ENCODE measurements around the gene CHST2.
"Not testable (repeated sequence)": the region's sequence is repeated elsewhere in the genome, so short reads cannot be mapped to it uniquely, and the experiment has no call there.

CHST2 gene

DNA sequence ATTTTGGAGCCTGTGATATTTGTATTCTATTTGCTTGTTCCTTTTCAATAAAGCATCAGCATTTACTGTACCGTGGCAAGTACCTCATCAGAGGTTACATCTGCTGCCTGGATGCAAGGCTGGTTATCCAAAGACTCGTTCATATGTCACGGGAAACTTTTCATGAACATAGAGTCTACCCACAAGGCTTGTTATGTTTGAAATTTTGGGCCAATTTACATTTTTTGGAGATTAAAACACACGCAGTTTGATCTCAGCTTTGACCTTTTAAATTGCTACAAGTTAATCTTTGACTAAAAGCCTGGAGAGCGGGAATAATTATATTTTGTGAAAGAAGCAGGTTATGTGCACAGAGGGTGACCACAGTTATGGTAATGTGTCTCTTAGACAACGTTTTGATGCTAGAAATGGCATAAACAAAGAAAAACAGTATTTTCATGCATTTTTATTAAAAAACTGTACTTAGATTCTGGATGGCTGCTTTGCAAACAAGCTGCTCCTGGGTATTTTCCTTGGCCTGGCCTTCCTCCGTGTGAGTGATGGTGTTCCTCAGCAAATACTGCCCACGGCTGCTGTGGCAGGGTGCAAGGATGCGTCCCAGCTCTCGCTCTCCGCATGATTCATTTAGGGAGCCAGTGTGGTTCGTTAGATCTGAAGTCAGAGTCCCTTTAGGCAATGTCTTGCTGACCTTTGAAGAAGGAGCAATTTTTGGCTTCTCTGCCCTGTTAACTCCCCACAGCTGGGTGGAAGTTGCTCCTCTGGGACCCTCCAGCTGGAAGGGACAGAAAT, 27.1 kb downstream of the CHST2 start:
- Mint-ChIP-seq H3K27me3 (peaks cover 9% of the 10 kb centered on the region), H3K9me3 (no peaks in the 10 kb centered on the region), H3K27ac (ENCODE audit: low read depth) (no peak overlapping the region), H3K4me1 (no peaks in the 10 kb centered on the region), H3K36me3 (ENCODE audit: insufficient read depth) (no peaks in the 10 kb centered on the region), H3K4me3 (no peak overlapping the region)
- DNase-seq (ENCODE audit: low spot score in 2 of 2), result no peak
- no peak for ATAC-seq (replicated peaks; ENCODE audit: extremely low read depth, poor library complexity, severe bottlenecking)

DNA sequence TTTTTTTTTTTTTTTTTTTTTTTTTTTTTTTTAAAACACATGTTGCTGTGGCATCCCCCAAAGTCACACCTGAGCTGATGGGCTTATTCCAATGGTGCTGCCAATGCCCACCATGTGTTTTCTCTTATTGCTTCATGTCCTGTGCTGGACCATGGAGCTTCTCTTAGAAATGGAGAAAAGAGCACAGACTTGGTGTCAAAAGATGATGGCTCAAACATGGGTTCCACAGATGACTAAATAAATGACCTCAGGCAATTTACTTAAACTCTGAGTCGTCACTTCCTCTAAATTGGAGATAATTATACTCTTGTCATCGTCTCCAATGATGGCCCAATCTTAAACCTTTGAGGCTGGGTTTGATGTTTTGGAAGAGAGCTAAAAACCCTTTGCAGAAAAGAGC, 28.1 kb downstream of the CHST2 start:
- H3K27me3 Mint-ChIP-seq, result peaks cover 9% of the 10 kb centered on the region
- no peak for DNase-seq (ENCODE audit: low spot score in 2 of 2)
- H3K27ac Mint-ChIP-seq (ENCODE audit: low read depth), result no peak overlapping the region
- H3K4me3 Mint-ChIP-seq, result no peak overlapping the region
- H3K4me1 Mint-ChIP-seq, result no peaks in the 10 kb centered on the region
- no peak for ATAC-seq (replicated peaks; ENCODE audit: extremely low read depth, poor library complexity, severe bottlenecking)
- no peaks in the 10 kb centered on the region for H3K36me3 Mint-ChIP-seq (ENCODE audit: insufficient read depth)
- H3K9me3 Mint-ChIP-seq, result no peaks in the 10 kb centered on the region

DNA sequence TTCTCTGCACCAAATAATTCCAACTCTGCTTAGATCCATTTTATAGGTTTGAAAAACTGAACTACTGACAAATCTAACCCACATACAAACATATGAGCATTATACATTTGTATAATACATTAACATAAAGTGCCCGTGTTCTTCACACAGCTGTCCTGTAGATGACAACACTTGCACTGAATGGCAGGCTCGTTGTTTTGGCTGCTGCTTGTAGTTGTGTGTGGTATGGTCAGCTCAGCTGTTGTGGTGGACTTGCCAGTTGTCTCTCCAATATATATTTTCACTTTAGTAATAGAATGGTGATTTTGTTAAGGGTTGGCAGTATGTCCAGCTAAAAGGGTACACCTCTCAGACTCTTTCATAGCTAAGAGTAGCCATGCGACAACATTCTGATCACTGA, 30.5 kb downstream of the CHST2 start:
- H3K4me3 Mint-ChIP-seq, result no peak overlapping the region
- no peak overlapping the region for H3K27ac Mint-ChIP-seq (ENCODE audit: low read depth)
- DNase-seq (ENCODE audit: low spot score in 2 of 2) (no peak), ATAC-seq (replicated peaks; ENCODE audit: extremely low read depth, poor library complexity, severe bottlenecking) (no peak)
- H3K4me1 Mint-ChIP-seq, result no peaks in the 10 kb centered on the region
- H3K9me3 Mint-ChIP-seq, result no peaks in the 10 kb centered on the region
- peaks cover 9% of the 10 kb centered on the region for H3K27me3 Mint-ChIP-seq
- no peaks in the 10 kb centered on the region for H3K36me3 Mint-ChIP-seq (ENCODE audit: insufficient read depth)

DNA sequence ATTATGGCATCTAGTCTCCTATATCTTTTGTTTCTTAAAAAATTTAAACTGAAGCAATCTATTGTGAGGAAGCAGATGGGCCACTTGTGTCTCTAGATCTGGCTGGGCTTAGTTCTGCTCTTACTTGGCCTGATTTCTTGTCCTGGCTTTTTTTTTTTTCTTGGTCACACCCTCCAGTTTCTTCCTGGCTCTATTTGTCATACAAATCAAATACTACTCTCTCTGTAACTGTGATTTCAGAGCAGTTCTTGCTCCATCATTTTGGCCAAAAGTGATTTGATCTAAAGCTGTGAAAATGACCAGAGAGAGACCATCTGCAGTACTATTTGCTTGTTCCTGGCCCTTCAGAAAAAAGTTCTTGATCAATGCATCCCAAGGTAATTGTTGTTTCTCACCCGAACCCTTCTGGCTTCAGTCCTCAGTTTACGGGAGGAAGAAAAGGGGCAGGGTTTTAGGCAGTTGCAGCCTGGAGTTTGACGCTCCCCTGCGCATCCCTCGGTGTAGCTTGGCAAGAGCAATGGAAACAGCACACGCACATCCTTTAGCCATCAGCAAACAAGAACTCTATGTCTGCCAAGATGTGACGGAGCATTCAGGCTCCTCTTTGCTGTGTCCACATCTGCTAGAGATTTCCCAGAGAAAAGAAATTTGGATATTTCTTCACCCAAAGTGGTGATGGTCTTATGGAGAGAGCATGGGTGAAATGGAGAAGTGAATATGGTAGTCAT, 31.6 kb downstream of the CHST2 start:
- Mint-ChIP-seq H3K9me3 (no peaks in the 10 kb centered on the region), H3K4me1 (no peaks in the 10 kb centered on the region), H3K4me3 (no peak overlapping the region), H3K27me3 (peaks cover 8% of the 10 kb centered on the region), H3K27ac (ENCODE audit: low read depth) (no peak overlapping the region), H3K36me3 (ENCODE audit: insufficient read depth) (no peaks in the 10 kb centered on the region)
- DNase-seq (ENCODE audit: low spot score in 2 of 2), result no peak
- no peak for ATAC-seq (replicated peaks; ENCODE audit: extremely low read depth, poor library complexity, severe bottlenecking)

DNA sequence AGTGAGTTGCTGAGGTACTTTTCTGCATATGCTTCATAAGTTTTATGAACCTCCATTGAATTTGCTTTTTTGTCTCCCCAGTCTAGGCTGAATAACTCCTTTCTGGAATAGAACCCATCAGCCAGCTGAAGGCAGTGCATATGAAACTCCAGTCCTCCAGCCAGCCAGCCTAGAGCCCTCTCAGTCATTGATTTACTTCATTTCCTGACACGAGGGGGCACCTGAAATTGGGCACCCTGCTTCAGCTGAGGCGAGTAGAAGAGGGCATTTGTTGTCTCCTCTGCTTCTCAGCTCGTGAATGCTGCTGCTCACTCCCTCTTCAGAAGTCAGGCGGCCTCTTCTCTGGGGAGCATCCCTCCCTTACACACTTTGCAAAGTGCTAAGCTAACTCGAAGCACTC, 32.5 kb downstream of the CHST2 start:
- no peak for ATAC-seq (replicated peaks; ENCODE audit: extremely low read depth, poor library complexity, severe bottlenecking)
- Mint-ChIP-seq H3K4me1 (no peaks in the 10 kb centered on the region), H3K9me3 (no peaks in the 10 kb centered on the region), H3K36me3 (ENCODE audit: insufficient read depth) (no peaks in the 10 kb centered on the region), H3K27ac (ENCODE audit: low read depth) (no peak overlapping the region), H3K4me3 (no peak overlapping the region), H3K27me3 (no peaks in the 10 kb centered on the region)
- no peak for DNase-seq (ENCODE audit: low spot score in 2 of 2)

DNA sequence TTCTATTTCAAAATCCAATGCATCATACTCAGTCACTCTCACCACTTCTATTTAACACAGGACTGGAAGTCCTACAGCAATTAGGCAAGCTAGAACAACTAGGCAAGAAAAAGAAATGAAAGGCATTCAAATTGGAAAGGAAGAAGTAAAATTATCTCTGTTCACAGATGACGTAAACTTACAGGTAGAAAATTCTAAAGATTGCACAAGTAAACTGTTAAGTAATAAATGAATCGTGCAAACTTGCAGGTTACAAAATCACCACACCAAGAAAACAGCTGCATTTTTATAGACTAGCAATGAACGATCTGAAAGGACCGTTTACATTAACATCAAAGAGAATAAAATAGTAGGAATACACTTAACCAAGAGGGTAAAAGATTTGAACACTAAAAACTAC, 36.2 kb downstream of the CHST2 start:
- Mint-ChIP-seq H3K9me3 (no peaks in the 10 kb centered on the region), H3K27ac (ENCODE audit: low read depth) (no peak overlapping the region), H3K27me3 (no peaks in the 10 kb centered on the region), H3K4me3 (no peak overlapping the region), H3K4me1 (no peaks in the 10 kb centered on the region), H3K36me3 (ENCODE audit: insufficient read depth) (no peaks in the 10 kb centered on the region)
- ATAC-seq (replicated peaks; ENCODE audit: extremely low read depth, poor library complexity, severe bottlenecking), result no peak
- DNase-seq (ENCODE audit: low spot score in 2 of 2), result no peak

DNA sequence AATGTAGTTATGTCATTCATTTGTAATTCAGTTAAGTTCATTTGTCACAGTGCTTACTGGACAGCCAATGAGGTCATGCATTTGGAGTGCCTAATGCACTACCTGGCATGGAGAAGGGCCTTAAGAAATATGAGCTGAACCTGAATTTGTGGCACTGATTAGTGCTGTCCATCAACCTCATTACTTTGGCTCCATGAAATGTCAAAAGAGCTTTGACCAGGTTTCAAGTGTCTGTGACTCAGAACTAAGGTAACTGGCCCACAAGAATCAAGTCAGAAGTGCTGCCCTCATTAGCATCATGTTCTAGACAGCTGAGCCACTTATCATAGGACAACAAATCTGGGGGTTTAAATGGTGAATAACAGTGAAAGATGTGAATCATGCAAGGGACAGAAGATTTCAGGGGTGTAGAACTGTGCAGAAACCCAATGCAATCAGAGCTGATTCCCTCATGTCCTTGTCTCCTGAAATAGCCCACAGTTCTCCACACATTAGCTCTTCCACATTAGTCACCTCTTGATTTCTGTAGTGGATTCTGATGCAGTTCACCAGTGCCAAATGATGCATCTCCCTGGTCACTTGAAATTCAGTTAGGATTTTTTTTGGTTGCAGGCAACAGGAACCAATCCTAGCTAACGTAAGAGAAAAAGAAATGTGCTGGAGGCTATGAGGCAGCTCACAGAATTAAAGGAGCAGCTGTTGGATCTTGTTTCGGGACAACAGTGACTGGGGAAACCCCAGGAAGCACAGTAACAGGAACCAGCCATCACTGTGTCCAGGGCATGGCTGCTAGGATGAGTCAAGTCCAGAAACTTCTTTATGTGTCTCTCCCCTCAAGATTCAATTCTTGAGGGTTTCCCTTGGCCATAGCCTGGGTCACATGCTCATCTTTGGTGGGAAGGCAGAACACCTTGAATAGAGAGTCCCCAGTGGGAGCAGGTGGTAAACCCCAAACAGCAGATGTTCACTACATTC, 38.7 kb downstream of the CHST2 start:
- H3K27ac Mint-ChIP-seq (ENCODE audit: low read depth), result no peak overlapping the region

DNA sequence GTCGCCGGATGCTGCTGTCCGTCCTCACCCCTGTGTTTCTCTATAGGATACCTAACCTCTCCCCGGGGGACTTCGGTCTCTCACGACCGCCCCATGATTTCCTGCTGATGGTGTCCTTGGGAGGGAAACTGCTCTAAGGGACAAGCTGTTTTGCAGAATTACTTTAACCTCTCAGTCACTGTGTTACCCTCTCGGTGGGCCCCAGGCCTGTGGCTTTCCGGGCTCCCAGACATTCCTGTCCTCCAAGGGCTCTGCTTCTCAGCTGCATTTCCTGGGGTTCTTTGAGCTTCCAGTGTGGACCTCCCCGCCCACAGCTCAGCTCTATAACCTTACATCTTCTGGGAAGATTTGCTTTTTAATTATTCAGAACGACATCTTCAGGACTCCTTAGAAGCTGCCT, 40.9 kb downstream of the CHST2 start:
- ATAC-seq (replicated peaks; ENCODE audit: extremely low read depth, poor library complexity, severe bottlenecking), result no peak

More for the DNA sequence above, 38.7 kb downstream of the CHST2 start:
- Mint-ChIP-seq H3K27me3 (no peaks in the 10 kb centered on the region), H3K4me1 (no peaks in the 10 kb centered on the region), H3K36me3 (ENCODE audit: insufficient read depth) (no peaks in the 10 kb centered on the region), H3K4me3 (no peak overlapping the region), H3K9me3 (no peaks in the 10 kb centered on the region)
- ATAC-seq (replicated peaks; ENCODE audit: extremely low read depth, poor library complexity, severe bottlenecking), result no peak
- no peak for DNase-seq (ENCODE audit: low spot score in 2 of 2)

DNA sequence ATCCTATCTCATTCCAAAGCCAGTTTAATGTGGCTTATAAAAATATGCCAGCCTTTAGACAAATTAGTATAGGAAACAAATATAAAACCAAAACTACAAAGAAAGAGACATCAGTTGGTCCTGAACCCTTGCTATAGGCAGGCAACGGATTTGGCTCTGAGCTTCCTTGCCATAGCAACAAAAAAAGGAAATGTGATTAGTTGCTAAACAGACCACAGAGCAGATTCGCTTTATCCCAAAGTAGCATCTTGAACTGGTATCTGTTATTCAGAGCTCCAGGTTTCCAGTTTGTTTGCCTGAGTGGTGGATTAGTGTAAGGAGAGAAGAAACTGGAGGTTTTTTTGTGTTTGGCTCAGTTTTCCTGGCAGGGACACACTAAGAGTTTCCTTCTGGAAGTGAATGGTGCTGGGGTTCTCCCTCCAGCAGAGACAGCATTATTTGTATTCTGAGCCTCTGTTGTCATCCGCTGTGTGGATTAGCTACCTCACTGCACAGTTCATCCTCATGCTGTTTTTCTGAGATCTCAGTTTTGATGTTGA, 44.1 kb downstream of the CHST2 start:
- H3K9me3 Mint-ChIP-seq, result no peaks in the 10 kb centered on the region
- DNase-seq (ENCODE audit: low spot score in 2 of 2) (no peak), ATAC-seq (replicated peaks; ENCODE audit: extremely low read depth, poor library complexity, severe bottlenecking) (no peak)
- no peaks in the 10 kb centered on the region for H3K36me3 Mint-ChIP-seq (ENCODE audit: insufficient read depth)
- no peaks in the 10 kb centered on the region for H3K27me3 Mint-ChIP-seq
- no peak overlapping the region for H3K27ac Mint-ChIP-seq (ENCODE audit: low read depth)
- peaks cover 13% of the 10 kb centered on the region for H3K4me1 Mint-ChIP-seq
- H3K4me3 Mint-ChIP-seq, result no peak overlapping the region

More for the DNA sequence above, 40.9 kb downstream of the CHST2 start:
- Mint-ChIP-seq H3K4me3 (no peak overlapping the region), H3K4me1 (peaks cover 13% of the 10 kb centered on the region), H3K27me3 (no peaks in the 10 kb centered on the region), H3K36me3 (ENCODE audit: insufficient read depth) (no peaks in the 10 kb centered on the region), H3K9me3 (no peaks in the 10 kb centered on the region), H3K27ac (ENCODE audit: low read depth) (no peak overlapping the region)
- DNase-seq (ENCODE audit: low spot score in 2 of 2), result no peak

DNA sequence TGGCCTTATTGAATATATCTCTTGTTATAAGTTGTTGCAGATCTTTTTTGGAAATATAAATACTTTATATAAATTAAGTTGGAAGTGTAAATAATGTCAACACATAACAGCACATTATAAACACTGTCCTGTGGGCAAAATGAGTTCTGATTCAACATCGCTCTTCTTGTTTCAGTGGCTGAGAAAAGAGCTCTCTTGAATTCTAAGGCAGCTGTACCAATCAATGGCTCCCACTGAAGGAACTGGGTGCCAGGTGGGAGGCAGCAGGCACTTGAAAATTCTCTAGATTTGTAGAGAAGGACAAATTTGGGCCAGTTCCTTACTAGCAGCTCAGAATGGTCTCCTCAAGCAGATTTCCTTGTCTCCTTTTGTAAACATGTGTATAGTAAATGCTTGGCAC, 45.6 kb downstream of the CHST2 start:
- Mint-ChIP-seq H3K27ac (ENCODE audit: low read depth) (peak overlapping the region; percentile 63), H3K27me3 (no peaks in the 10 kb centered on the region), H3K36me3 (ENCODE audit: insufficient read depth) (no peaks in the 10 kb centered on the region), H3K9me3 (no peaks in the 10 kb centered on the region), H3K4me3 (peak overlapping the region; percentile 35), H3K4me1 (peaks cover 22% of the 10 kb centered on the region)
- DNase-seq (ENCODE audit: low spot score in 2 of 2) (no peak), ATAC-seq (replicated peaks; ENCODE audit: extremely low read depth, poor library complexity, severe bottlenecking) (no peak)

DNA sequence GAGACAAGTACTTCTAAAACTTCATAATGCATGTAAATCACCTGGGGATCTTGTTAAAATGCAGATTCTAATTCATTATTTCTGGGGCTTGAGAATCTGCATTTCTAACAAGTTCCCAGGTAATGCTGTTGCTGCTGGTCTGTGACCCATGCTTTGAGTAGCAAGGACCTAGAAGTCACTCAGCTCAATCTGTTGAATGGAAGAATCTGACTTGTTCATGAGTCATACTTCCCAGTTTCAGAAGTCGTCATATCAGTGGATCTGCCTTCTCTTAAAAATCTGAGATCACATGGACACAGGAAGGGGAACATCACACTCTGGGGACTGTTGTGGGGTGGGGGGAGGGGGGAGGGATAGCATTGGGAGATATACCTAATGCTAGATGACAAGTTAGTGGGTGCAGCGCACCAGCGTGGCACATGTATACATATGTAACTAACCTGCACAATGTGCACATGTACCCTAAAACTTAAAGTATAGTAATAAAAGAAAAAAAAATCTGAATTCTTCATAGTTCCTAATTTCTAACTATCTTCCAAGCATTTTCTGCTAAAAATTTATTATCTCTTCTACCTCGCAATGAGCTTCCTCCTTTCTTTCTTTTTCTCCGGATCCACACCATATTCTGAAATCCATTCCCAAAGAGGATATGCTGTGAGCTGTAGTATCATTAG, 46.2 kb downstream of the CHST2 start:
- not testable (repeated sequence) for H3K9me3 Mint-ChIP-seq; H3K27ac Mint-ChIP-seq (ENCODE audit: low read depth); DNase-seq (ENCODE audit: low spot score in 2 of 2); H3K36me3 Mint-ChIP-seq (ENCODE audit: insufficient read depth); H3K27me3 Mint-ChIP-seq; ATAC-seq (replicated peaks; ENCODE audit: extremely low read depth, poor library complexity, severe bottlenecking); H3K4me3 Mint-ChIP-seq
- H3K4me1 Mint-ChIP-seq, result peaks cover 27% of the 10 kb centered on the region

DNA sequence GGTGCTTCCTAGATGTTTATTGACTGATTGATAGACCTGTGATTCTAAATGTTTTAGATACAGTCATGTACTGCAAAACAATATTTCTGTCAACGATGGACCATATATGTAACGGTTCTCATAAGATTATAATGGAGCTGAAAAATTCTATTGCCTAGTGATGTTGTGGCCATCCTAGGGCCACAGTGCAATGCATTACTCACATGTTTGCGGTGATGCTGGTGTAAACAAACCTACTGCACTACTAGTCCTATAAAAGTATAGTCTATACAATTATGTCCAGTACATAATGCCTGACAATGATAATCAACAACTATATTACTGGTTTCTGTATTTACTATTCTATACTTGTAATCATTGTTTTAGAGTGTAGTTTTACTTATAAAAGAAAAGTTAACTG, 46.8 kb downstream of the CHST2 start:
- Mint-ChIP-seq H3K36me3 (ENCODE audit: insufficient read depth) (peaks cover 1% of the 10 kb centered on the region), H3K4me1 (peaks cover 34% of the 10 kb centered on the region)

More for the DNA sequence above, 46.8 kb downstream of the CHST2 start:
- no peak for DNase-seq (ENCODE audit: low spot score in 2 of 2)
- H3K9me3 Mint-ChIP-seq, result no peaks in the 10 kb centered on the region
- H3K4me3 Mint-ChIP-seq, result no peak overlapping the region
- no peak overlapping the region for H3K27ac Mint-ChIP-seq (ENCODE audit: low read depth)
- no peak for ATAC-seq (replicated peaks; ENCODE audit: extremely low read depth, poor library complexity, severe bottlenecking)
- H3K27me3 Mint-ChIP-seq, result no peaks in the 10 kb centered on the region

Data from central memory CD8-positive, alpha-beta T cell (primary cell).